ENCODE measurements around the gene EDIL3. TPM values are rescaled to one million over a fixed set of nuclear protein-coding genes. Genes with fewer than 3 reads are reported as not detected.

The EDIL3 gene
- total and polyA plus RNA-seq, 9 of the 15 experiments (the other 6 are each of a cell fraction or from before 2014, with no cell fraction given), result 0.09 TPM; not detected in 8

- Histone ChIP-seq H3K79me2 (ENCODE audit: control insufficient read depth, insufficient read depth, low read length) (no peaks in the 10 kb centered on the region), H3K36me3 (ENCODE audit: control insufficient read depth, insufficient read depth, low read length) (no peaks in the 10 kb centered on the region), H3K9me1 (ENCODE audit: control insufficient read depth, insufficient read depth, low read length) (no peaks in the 10 kb centered on the region), H3K9ac (ENCODE audit: insufficient read depth in 1 of 2, low read depth in 2 of 2, low read length in 2 of 2) (no peak overlapping the region), H3K4me1 (replicated peaks in 1 of 2; ENCODE audit: control insufficient read depth in 2 of 2, insufficient read depth in 2 of 2, low read length in 2 of 2) (no peaks in the 10 kb centered on the region), H2AFZ (ENCODE audit: low read depth, low read length) (no peak overlapping the region), H3K9me3 (replicated peaks; ENCODE audit: control insufficient read depth, insufficient read depth, low read depth, low read length) (no peaks in the 10 kb centered on the region), H3K27ac (ENCODE audit: extremely low read depth, low read depth, low read length) (no peak overlapping the region), H3K4me3 (no peak overlapping the region), H4K20me1 (replicated peaks; ENCODE audit: control insufficient read depth, insufficient read depth, low read length) (no peaks in the 10 kb centered on the region), H3K4me2 (ENCODE audit: insufficient read depth, low read length) (no peak overlapping the region), H3K27me3 (ENCODE audit: control insufficient read depth in 2 of 2, insufficient read depth in 2 of 2, low read length in 2 of 2) (no peaks in the 10 kb centered on the region)
- FAIRE-seq, result no peak
- in situ Hi-C loops (cut with MboI), result no loop called here
- ChIA-PET POLR2A (no interaction called here), CTCF (ENCODE audit: low intra/inter-chr PET ratio) (no interaction called here)
- intact Hi-C loops (cut with micrococcal nuclease), result no loop called here
- TF ChIP-seq HES1 (IDR thresholded peaks at IDR 0.05; ENCODE audit: low read depth) (no peak), KLF10 (CRISPR knock-in tag; IDR thresholded peaks at IDR 0.05) (no peak), ZNF609 (CRISPR knock-in tag; IDR thresholded peaks at IDR 0.05; ENCODE audit: borderline replicate concordance) (no peak), RUNX1 (IDR thresholded peaks at IDR 0.05; ENCODE audit: low read depth) (no peak)
- BruUV-seq (replicated peaks), result no TSS peak
- ATAC-seq, result no peak
- DNase-seq (ENCODE audit: extremely low read depth in 1 of 4, low spot score in 3 of 4), result no peak
- 4% methylated on average over 4 of the region's 4 CpGs for whole genome bisulfite sequencing (ENCODE audit: insufficient coverage, low coverage, missing lambda C conversion rate)
Observed at GRCh38 chr5:84017523-84018172, 367.0 kb downstream of the EDIL3 start.

Data from K562 (cell line).